ENCODE measurements around the gene CFAP70.
"Not testable (repeated sequence)": the region's sequence is repeated elsewhere in the genome, so short reads cannot be mapped to it uniquely, and the experiment has no call there.

The CFAP70 gene

DNA sequence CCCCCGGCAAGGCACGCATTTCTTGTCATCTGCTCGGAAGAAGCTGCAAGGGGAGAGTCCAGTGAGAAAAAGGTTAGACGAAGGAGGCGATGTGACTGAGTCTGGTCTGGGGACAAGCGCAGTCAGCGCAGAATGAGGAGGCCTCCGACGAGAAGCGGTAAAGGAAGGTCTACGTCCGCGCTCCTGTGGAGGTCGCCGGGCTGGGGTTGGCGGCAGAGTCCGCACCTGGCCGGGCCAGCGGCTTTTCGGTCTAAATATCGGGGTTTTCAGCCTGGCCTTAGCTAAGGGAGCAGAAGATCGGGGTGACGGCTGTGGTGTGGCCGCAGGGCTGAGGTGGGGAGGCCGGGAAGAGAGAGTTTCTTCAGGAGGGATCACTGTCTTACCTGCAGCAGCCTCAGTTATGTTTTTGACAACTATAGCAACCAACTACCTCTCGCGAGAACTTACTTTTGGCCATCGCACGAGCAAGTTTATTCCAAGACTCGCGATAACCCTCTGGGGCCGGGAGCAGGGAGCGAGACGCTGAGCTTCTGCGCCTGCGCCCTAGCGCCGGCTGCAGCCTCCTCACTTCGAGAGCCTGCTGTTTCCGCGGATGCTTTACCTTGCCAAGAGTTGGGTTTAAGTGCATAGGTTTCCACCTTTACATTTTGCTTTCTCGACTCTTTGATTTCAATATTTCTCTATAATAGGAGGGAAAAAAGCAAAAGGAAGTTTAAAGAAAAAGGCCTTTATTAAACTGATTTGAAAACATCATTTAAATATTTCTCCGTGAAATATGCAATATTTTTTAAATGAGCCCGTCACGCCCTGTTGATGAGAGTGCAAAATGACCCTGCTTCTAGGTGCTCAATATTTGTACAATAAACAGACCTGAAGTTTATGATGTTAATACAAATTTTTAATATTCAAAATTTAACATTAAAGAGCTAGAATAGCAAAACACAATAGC is at the start of gene CFAP70:
TSS of gene CFAP70 (minus strand) at position 534 of the 949 bp plus-strand sequence. CDS start 4,068 bp downstream, outside the sequence.
- peak; percentile 97 for DNase-seq

DNA sequence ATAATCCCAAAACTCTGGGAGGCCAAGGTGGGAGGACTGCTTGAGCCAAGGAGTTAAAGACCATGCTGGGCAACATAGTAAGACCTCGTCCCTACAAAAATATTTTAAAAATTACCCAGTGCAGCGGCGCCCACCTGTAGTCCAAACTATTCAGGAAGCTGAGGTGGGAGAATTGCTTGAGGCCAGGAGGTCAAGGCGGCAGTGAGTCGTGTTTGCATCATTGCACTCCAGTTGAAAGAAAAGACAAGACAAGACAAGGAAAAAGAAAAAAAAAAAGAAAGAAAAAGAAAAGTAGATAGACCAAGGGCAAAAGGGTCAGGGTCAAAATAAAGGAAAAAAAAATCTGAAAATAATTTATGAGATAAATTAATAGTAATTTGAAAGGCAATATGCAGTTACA is 49.4 kb upstream of the CFAP70 start:
- no peak for DNase-seq

DNA sequence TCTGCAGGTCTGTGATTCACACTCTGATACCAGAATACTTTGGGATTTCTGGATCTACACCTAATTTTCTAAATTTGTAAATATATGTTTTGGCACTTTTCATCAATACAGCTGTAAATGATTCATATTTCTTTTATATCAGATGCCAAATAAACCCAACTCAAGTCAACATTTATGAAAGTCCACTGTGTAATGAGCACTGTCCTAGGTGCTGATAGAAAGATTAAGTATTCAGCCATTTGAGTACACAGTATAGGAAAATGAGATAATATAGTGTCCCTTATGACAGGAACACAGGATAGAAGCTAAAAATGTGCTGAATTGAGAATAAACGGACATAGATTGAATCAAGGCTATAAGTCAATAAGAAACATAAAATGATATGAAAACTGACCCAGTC is 48.8 kb upstream of the CFAP70 start:
- no peak for DNase-seq

DNA sequence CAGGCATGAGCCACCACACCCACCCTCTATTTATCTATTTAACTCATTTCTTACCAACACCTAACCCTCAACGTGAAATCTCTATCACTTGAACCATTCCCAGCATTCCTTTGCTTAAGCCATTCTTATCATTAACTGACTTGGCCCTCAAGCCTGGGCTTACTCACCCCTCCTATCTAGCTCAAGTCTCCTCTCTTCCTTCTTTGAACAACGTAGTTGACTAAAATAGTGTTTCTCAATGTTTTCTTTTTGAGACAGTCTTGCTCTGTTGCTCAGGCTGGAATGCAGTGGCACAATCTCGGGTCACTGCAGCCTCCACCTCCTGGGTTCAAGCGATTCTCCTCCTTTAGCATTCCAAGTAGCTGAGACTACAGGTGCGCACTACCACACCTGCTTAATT is 48.2 kb upstream of the CFAP70 start:
- no peak for DNase-seq

DNA sequence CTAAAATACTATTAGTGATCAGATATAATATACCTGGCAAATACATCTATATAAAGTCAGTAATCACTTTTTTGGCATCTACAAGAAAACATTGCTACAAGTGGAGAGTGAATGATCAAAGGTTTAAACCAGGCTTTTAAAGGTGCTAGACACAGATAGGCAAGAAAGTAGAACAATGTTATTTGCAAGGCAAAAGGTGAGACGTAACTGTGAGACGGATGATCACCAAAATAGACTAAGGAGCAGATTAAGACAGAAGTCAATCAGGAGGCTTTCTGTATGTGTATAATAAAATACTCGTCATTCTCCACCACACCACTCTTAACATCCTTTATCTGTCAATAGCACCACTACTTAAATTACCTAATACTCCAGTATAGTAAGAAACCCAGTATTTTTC is 46.9 kb upstream of the CFAP70 start:
- DNase-seq: no peak

DNA sequence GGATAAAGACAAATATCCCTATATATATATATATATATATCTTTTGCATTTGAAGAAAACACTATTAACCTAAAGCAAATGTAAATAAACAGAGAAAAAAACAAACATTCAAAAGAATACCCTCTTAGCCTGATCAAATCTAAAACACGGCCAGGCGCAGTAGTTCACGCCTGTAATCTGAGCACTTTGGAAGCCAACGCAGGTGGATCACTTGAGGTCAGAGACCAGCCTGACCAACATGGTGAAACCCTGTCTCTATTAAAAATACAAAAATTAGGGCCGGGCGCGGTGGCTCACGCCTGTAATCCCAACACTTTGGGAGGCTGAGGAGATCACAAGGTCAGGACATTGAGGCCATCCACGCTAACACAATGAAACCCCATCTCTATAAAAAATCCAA is 46.0 kb upstream of the CFAP70 start:
- DNase-seq: no peak

- DNase-seq: no peak
Observed at GRCh38 chr10:73401636-73402035, 43.0 kb upstream of the CFAP70 start.

DNA sequence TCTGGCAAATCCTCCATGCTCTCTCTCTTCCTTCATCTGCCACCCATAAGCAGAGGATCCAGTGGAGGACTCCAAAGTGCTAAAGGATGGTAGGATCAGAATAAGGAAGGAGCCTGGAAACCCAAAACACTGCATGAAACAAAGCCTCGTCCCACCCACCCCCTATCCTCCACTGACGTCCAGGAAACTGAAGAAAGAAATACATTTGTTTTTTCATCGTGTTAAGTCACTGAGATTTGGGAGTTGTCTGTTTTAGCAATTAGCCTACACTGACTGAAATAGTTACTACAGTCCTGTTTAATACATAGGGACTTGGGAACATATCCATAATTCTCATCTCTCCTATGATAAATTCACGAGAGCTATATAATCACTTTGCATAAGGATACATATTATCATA is 40.4 kb upstream of the CFAP70 start:
- no peak for DNase-seq

DNA sequence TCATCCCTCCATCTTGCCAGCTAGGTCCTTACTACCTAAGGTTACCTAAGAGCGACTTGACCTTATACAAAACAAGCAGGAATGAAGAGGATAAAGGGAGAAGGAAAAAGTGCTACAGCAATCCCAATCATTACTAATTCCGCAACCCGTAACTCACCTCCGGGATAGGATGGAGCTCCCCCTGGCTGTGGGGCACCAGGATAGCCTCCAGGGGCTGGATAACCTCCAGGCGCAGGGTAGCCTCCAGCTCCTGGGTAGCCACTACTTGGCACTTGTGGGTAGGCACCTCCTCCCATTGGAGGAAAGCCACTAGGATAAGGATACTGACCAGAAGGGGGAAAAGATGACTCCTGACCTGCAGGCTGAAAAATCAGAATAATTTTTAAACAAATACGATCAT is 39.4 kb upstream of the CFAP70 start:
- no peak for DNase-seq

DNA sequence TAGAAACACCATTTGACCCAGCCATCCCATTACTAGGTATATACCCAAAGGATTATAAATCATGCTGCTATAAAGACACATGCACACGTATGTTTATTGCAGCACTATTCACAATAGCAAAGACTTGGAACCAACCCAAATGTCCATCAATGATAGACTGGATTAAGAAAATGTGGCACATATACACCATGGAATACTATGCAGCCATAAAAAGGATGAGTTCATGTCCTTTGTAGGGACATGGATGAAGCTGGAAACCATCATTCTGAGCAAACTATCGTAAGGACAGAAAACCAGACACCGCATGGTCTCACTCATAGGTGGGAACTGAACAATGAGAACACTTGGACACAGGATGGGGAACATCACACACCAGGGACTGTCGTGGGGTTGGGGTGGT is 35.7 kb upstream of the CFAP70 start:
- not testable (repeated sequence) for DNase-seq

DNA sequence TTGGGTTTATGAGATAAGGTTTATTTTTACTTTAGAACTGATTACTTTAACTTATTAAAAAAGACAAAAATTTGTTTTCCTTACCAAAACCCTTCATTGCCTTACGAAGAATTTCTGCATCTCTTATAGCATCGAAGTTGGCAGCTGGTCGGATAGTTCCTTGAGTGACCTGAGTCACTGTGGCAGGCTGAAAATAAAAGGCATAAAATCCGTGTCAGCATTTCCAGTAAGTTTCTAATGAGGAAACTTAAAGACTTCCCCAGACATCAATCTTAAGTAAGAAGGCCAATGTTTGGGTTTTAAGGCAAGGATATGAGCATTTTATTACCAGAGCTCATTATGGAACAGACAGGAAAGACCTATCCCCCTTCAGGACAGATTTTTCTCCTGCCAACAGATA is 29.6 kb upstream of the CFAP70 start:
- DNase-seq: no peak

DNA sequence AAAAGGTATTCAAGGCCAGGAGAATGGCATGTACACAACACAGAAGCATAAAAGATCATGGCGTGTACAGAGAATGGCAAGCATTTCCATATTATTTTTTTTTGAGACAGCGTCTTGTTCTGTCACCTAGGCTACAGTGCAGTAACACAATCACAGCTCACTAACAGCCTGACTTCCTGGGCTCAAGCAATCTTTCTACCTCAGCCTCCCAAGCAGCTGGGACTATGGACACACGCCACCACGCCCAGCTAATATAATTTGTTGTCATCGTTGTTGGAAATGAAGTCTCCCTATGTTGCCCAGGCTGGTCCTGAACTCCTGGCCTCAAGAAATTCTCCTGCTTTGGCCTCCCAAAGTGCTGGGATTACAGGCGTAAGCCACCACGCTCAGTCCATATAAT is 27.9 kb upstream of the CFAP70 start:
- no peak for DNase-seq

GRCh38 chr10:73379064-73379748 is 20.5 kb upstream of the CFAP70 start:
- no peak for DNase-seq

DNA sequence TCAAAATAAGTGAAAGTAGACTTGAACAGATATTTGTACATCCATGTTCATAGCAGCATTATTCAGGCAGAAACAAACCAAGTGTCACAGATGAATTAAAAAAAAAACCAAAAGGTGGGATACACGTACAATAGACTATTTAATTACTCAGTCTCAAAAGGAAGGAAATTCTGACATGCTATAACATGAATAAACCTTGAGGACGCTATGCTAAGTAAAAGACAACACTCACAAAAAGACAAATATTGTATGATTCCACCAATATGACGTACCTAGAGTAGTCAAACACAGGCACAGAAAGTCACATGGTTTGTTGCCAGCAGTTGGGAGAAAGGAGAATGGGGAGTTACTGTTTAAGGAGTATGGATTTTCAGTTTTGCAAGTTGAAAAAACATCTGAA is 18.0 kb upstream of the CFAP70 start:
- DNase-seq: no peak

DNA sequence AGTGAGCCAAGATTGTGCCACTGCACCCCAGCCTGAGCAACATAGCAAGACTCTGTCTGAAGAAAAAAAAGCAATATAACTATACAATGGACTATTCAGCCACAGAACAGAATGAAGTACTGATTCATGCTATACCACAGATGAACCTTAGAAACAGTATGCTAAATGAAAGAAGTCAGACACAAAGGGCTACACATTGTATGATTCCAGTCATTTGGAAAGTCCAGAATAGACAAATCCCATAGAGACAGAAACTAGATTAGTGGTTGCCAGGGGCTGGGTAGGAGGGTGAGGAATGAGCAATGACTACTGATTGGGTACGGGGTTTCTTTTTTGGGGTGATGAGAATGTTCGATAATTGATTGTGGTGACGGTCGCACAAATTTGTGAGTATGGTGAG is 9.6 kb upstream of the CFAP70 start:
- DNase-seq: no peak

GRCh38 chr10:73366381-73367298 is 8.0 kb upstream of the CFAP70 start:
- DNase-seq: no peak

DNA sequence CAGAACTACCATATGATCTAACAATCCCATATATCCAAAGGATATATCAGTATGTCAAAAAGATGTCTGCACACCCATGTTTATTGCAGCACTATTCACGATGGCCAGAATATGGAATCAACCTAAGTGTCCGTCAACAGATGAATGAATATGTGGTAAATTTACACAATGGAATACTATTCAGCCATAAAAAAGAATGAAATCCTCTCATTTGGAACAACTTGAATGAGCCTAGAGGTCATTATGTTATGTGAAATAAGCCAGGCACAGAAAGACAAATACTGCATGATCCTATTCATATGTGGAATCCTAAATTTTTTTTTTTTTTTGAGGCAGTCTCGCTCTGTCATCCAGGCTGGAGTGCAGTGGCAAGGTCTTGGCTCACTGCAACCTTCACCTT is 6.3 kb upstream of the CFAP70 start:
- DNase-seq: no peak

DNA sequence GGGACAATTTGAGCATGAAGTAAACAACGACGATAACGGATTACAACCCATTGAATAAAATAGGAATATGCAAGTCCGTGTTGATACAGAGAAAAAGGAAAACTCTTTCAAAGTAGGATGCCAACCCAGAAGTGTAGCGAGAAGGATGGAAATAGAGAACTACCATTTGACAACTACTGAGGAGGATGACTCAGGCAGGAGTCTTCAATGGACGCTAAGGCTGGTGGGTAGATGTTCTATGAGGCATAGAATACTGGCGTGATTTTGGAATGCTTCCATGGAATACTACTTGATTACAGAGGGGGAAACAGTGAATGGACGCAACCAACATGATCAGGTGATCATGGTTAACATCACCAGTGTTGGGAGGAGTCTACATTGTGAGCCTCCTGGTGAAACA is 828 bp upstream of the CFAP70 start:
- no peak for DNase-seq

GRCh38 chr10:73357821-73358220 is 843 bp downstream of the CFAP70 start:
- DNase-seq: no peak

DNA sequence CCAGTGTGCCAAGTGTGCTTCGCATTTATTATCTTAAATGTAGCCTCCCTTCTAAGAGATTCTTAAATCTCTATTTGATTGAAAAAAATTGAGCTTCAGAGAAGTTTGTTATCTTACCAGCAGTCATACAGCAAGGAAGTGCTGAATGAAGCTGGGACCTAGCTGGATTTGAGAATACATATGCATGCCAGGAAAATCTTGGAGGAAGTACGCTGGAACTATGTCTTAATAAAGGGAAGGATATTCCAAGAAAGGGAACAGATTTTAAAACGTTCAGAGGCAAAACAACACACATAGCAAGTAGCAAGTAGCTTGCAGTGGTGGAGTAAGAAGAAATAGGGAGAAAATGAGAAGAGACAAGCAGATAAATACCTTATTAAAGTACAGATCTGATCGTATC is 1.5 kb downstream of the CFAP70 start:
- no peak for DNase-seq

DNA sequence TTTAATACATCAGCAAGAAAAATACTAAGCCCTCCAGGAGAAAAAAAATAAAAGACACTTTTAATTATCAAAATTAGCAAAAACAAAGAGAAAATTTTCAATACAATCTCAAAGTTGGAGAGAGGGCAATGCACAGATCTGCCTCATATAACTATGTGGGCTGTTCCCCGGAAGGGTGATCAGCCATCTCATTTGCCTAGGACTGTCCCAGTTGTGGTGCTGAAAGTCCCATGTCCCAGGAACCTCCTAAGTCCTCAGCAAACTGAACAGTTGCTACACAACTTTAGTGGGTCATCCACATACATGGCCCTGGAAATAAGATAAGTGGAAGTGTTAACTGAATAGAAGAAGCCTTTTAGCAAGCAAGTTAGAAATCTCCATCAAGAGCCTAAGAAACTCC is 14.4 kb downstream of the CFAP70 start:
- DNase-seq: no peak

- DNase-seq: no peak
Observed at GRCh38 chr10:73340121-73340520, 18.5 kb downstream of the CFAP70 start.

- DNase-seq: no peak
Observed at GRCh38 chr10:73339436-73339835, 19.2 kb downstream of the CFAP70 start.
